ENCODE measurements around the gene D2HGDH.

D2HGDH gene

GRCh38 chr2:241751152-241751551 lies 16.7 kb downstream of the D2HGDH start:
- DNase-seq: no peak

- no peak for DNase-seq
Observed at GRCh38 chr2:241751776-241752175, 17.3 kb downstream of the D2HGDH start.

GRCh38 chr2:241752253-241752652 lies 17.8 kb downstream of the D2HGDH start:
- DNase-seq: no peak

- DNase-seq: no peak
Observed at GRCh38 chr2:241752689-241753276, 18.4 kb downstream of the D2HGDH start.

- no peak for DNase-seq
Observed at GRCh38 chr2:241753493-241753892, 19.1 kb downstream of the D2HGDH start.

GRCh38 chr2:241754042-241754441 lies 19.6 kb downstream of the D2HGDH start:
- DNase-seq: no peak

- DNase-seq: no peak
Observed at GRCh38 chr2:241755166-241755565, 20.7 kb downstream of the D2HGDH start.

- no peak for DNase-seq
Observed at GRCh38 chr2:241755777-241756176, 21.3 kb downstream of the D2HGDH start.

- DNase-seq: peak; percentile 62
Observed at GRCh38 chr2:241759067-241759807, 24.8 kb downstream of the D2HGDH start.

- peak; percentile 60 for DNase-seq
Observed at GRCh38 chr2:241759893-241760292, 25.5 kb downstream of the D2HGDH start.

- DNase-seq: peak; percentile 66
Observed at GRCh38 chr2:241760301-241760771, 25.9 kb downstream of the D2HGDH start.

- DNase-seq: peak; percentile 63
Observed at GRCh38 chr2:241762321-241762932, 28.0 kb downstream of the D2HGDH start.

- DNase-seq: peak; percentile 82
Observed at GRCh38 chr2:241762933-241763369, 28.5 kb downstream of the D2HGDH start.

- DNase-seq: peak; percentile 60
Observed at GRCh38 chr2:241763551-241764274, 29.3 kb downstream of the D2HGDH start.

- DNase-seq: peak; percentile 60
Observed at GRCh38 chr2:241764275-241765241, 30.1 kb downstream of the D2HGDH start.

GRCh38 chr2:241767464-241768250 lies 33.2 kb downstream of the D2HGDH start:
- peak; percentile 61 for DNase-seq

- DNase-seq: peak; percentile 57
Observed at GRCh38 chr2:241768251-241768711, 33.9 kb downstream of the D2HGDH start.

- peak; percentile 59 for DNase-seq
Observed at GRCh38 chr2:241768850-241769249, 34.4 kb downstream of the D2HGDH start.

- DNase-seq: peak; percentile 58
Observed at GRCh38 chr2:241769819-241770184, 35.4 kb downstream of the D2HGDH start.

- peak; percentile 55 for DNase-seq
Observed at GRCh38 chr2:241770185-241770935, 35.9 kb downstream of the D2HGDH start.

Data from activated effector memory CD4-positive, alpha-beta T cell treated with anti-CD3 and anti-CD28 coated beads, Interleukin-2, amount 50 U/mL, for 16 hours (primary cell).